Fibroblast of lung (primary cell): Measurements from ENCODE around the gene MTR. TPM values are rescaled to one million over a fixed set of nuclear protein-coding genes. Genes with fewer than 3 reads are reported as not detected.

Experiments used
- DNase-seq, 2 donors: peaks; one replicate each; pipeline versions ENCODE4 v3.0.0 to v3.0.0-alpha.2; 2010; ENCODE audit warnings: low read depth in 2 of 2
- H2AFZ ChIP-seq: 2 replicates; pipeline ENCODE4 v1.5.1; 2012; ENCODE audit warnings: low read length, control low read depth, inconsistent platforms
- H3K27ac ChIP-seq: 2 replicates; pipeline ENCODE4 v1.5.1; 2011; ENCODE audit warnings: low read length, control low read depth; ENCODE audit not compliant: insufficient read depth
- H3K27me3 ChIP-seq: 2 replicates; pipeline ENCODE4 v1.5.1; 2011; ENCODE audit warnings: mild to moderate bottlenecking, low read length; ENCODE audit not compliant: control insufficient read depth, insufficient read depth
- H3K36me3 ChIP-seq: 2 replicates; pipeline ENCODE4 v1.5.1; 2011; ENCODE audit warnings: low read length; ENCODE audit not compliant: control insufficient read depth, insufficient read depth
- H3K4me1 ChIP-seq: 2 replicates; pipeline ENCODE4 v1.5.1; 2011; ENCODE audit warnings: low read length; ENCODE audit not compliant: control insufficient read depth, insufficient read depth; ENCODE audit errors: extremely low read depth
- H3K4me2 ChIP-seq: 2 replicates; pipeline ENCODE4 v1.5.1; 2011; ENCODE audit warnings: low read length, control low read depth; ENCODE audit not compliant: insufficient read depth; ENCODE audit errors: extremely low read depth
- H3K4me3 ChIP-seq, 4 experiments: fragments of 200-600 bp in 1 of 4; sonication (generic) in 1 of 4; replicated peaks in 1 of 4; 2 replicates each; pipeline ENCODE4 v1.5.1; 2011 to 2016; ENCODE audit warnings: low read length in 4 of 4, low read depth in 3 of 4, mild to moderate bottlenecking in 3 of 4, control low read depth in 2 of 4, inconsistent platforms in 1 of 4, mixed read lengths in 1 of 4; ENCODE audit not compliant: insufficient read depth in 1 of 4; ENCODE audit errors: control extremely low read depth in 1 of 4
- H3K79me2 ChIP-seq: 2 replicates; pipeline ENCODE4 v1.5.1; 2012; ENCODE audit warnings: mild to moderate bottlenecking, low read length, inconsistent platforms; ENCODE audit not compliant: control insufficient read depth, insufficient read depth
- H3K9ac ChIP-seq: 2 replicates; pipeline ENCODE4 v1.5.1; 2011; ENCODE audit warnings: mild to moderate bottlenecking, low read length, control low read depth; ENCODE audit not compliant: insufficient read depth
- H3K9me3 ChIP-seq: 2 replicates; pipeline ENCODE4 v1.5.1; 2012; ENCODE audit warnings: low read depth, low read length; ENCODE audit not compliant: control insufficient read depth, insufficient read depth
- H4K20me1 ChIP-seq: 2 replicates; pipeline ENCODE4 v1.5.1; 2011; ENCODE audit warnings: low read length; ENCODE audit not compliant: control insufficient read depth, insufficient read depth; ENCODE audit errors: extremely low read depth
- CTCF ChIP-seq, 2 donors: IDR thresholded peaks in 1 of 2; conservative IDR thresholded peaks in 1 of 2; 1 replicate in 1 of 2; 2 replicates in 1 of 2; pipeline ENCODE4 v1.5.1; 2011 to 2012; ENCODE audit warnings: low read length in 2 of 2, control low read depth in 1 of 2, inconsistent platforms in 1 of 2, low read depth in 1 of 2, mild to moderate bottlenecking in 1 of 2
- EZH2 ChIP-seq: IDR thresholded peaks from 2 replicates; pipeline ENCODE4 v1.5.1; 2012; ENCODE audit warnings: low read length, control low read depth, mild to moderate bottlenecking; ENCODE audit errors: missing control alignments
- polyA plus RNA-seq, 2 donors: library from polyadenylated mRNA; depleted of rRNA in 1 of 2; stranded (reverse) in 1 of 2; unstranded in 1 of 2; fragments of >200 nt; gene quantifications; 2 replicates each; pipeline ENCODE4 v1.2.1, GENCODE V29; 2011 to 2012; ENCODE audit warnings: missing spikeins in 1 of 2
- total RNA-seq: library from RNA; depleted of rRNA; stranded (reverse); fragments of >200 nt; gene quantifications from 2 replicates; pipeline ENCODE4 v1.2.1, GENCODE V29; 2014

MTR gene
- total and polyA plus RNA-seq, 2 donors (not counting 1 experiment from before 2014, with no cell fraction given), result 20.0 to 32.2 TPM

- Histone ChIP-seq H3K27ac (no peak overlapping the region), H3K4me3 (no peak overlapping the region), H3K4me1 (no peaks in the 10 kb centered on the region), H3K27me3 (no peaks in the 10 kb centered on the region), H3K79me2 (no peaks in the 10 kb centered on the region), H3K9ac (no peak overlapping the region), H3K36me3 (no peaks in the 10 kb centered on the region), H3K4me2 (no peak overlapping the region), H4K20me1 (no peaks in the 10 kb centered on the region), H2AFZ (no peak overlapping the region), H3K9me3 (no peaks in the 10 kb centered on the region)
- TF ChIP-seq CTCF (conservative IDR thresholded peaks at IDR 0.05 in 1 of 2, IDR thresholded peaks at IDR 0.05 in 1 of 2; ENCODE audit: low read depth in 1 of 2, low read length in 2 of 2), result no peak
- no peak for DNase-seq
Measured at GRCh38 chr1:236917448-236917847, 122.4 kb downstream of the MTR start.

- Histone ChIP-seq H3K4me1 (no peaks in the 10 kb centered on the region), H3K27me3 (no peaks in the 10 kb centered on the region), H3K4me3 (no peak overlapping the region), H3K9me3 (no peaks in the 10 kb centered on the region), H3K36me3 (no peaks in the 10 kb centered on the region), H3K4me2 (no peak overlapping the region), H3K27ac (no peak overlapping the region), H3K79me2 (no peaks in the 10 kb centered on the region), H4K20me1 (no peaks in the 10 kb centered on the region), H2AFZ (no peak overlapping the region), H3K9ac (no peak overlapping the region)
- no peak for DNase-seq
- TF ChIP-seq CTCF (conservative IDR thresholded peaks at IDR 0.05 in 1 of 2, IDR thresholded peaks at IDR 0.05 in 1 of 2; ENCODE audit: low read depth in 1 of 2, low read length in 2 of 2) (no peak), EZH2 (no peak)
Measured at GRCh38 chr1:236920286-236920894, 125.3 kb downstream of the MTR start.

- Histone ChIP-seq H3K4me3 (no peak overlapping the region), H3K27ac (no peak overlapping the region), H3K79me2 (no peaks in the 10 kb centered on the region), H3K36me3 (no peaks in the 10 kb centered on the region), H3K9ac (no peak overlapping the region), H3K4me1 (no peaks in the 10 kb centered on the region), H3K27me3 (no peaks in the 10 kb centered on the region), H3K9me3 (no peaks in the 10 kb centered on the region), H3K4me2 (no peak overlapping the region), H4K20me1 (no peaks in the 10 kb centered on the region), H2AFZ (no peak overlapping the region)
- DNase-seq, result no peak
- no peak for TF ChIP-seq CTCF (conservative IDR thresholded peaks at IDR 0.05 in 1 of 2, IDR thresholded peaks at IDR 0.05 in 1 of 2; ENCODE audit: low read depth in 1 of 2, low read length in 2 of 2)
- no peak for TF ChIP-seq EZH2
Measured at GRCh38 chr1:236921610-236922009, 126.5 kb downstream of the MTR start.
